HepG2 (cell line): ENCODE data around the gene COBL. TPM values are rescaled to one million over a fixed set of nuclear protein-coding genes. Genes with fewer than 3 reads are reported as not detected.

Source experiments
- ATAC-seq: fragments of 200-7000 bp; cut with Tn5 transposase; 3 replicates; pipeline ENCODE4 v1.9.1; 2020; ENCODE audit warnings: mild to moderate bottlenecking, moderate library complexity
- BruUV-seq: library from RNA; stranded (reverse); fragments of 400-500 nt; replicated peaks from 2 replicates; lab custom pipeline; 2021; lab: Mats Ljungman, UMichigan
- CTCF ChIA-PET: fragments of 300-600 bp; formaldehyde crosslinking; extraction: SDS; loops from one replicate; lab custom pipeline; 2021; ENCODE audit warnings: low total read pairs, inconsistent platforms, low intra/inter-chr PET ratio; lab: Yijun Ruan, JAX
- POLR2A ChIA-PET: fragments of 350-600 bp; sonication (Branson Sonifier 250); formaldehyde crosslinking; loops from one replicate; lab custom pipeline; 2020; ENCODE audit warnings: antibody characterized with exemption, inconsistent platforms; lab: Yijun Ruan, JAX
- DNase-seq: peaks from one replicate; pipeline ENCODE4 v3.0.0-alpha.2; 2015; ENCODE audit warnings: low spot score
- FAIRE-seq: peaks from 3 replicates; lab custom pipeline; 2011; peaks lifted over from hg19 to GRCh38; lab: Jason Lieb, UNC
- H2AFZ ChIP-seq: one replicate; pipeline ENCODE4 v1.6.1; 2011; ENCODE audit warnings: low read length, inconsistent platforms
- H3K27ac ChIP-seq: fragments of 300-600 bp; 3 replicates; pipeline ENCODE4 v1.8.0; 2011; ENCODE audit warnings: mixed run types, mild to moderate bottlenecking, mixed read lengths, low read length, inconsistent platforms; ENCODE audit not compliant: insufficient read depth; ENCODE audit errors: extremely low read length
- H3K27me3 ChIP-seq, 2 experiments: fragments of 200-600 bp in 1 of 2; 2 replicates in 1 of 2; 3 replicates in 1 of 2; pipeline versions ENCODE4 v1.6.0 to v1.8.0; 2011; ENCODE audit warnings: low read length in 2 of 2, mild to moderate bottlenecking in 2 of 2, moderate library complexity in 2 of 2, inconsistent platforms in 1 of 2; ENCODE audit not compliant: insufficient read depth in 2 of 2, control insufficient read depth in 1 of 2
- H3K36me3 ChIP-seq, 2 experiments: fragments of 200-600 bp in 1 of 2; replicated peaks in 1 of 2; 2 replicates in 1 of 2; 3 replicates in 1 of 2; pipeline versions ENCODE4 v1.5.1 to v1.8.0; 2011; ENCODE audit warnings: low read length in 2 of 2, inconsistent platforms in 1 of 2; ENCODE audit not compliant: insufficient read depth in 2 of 2, control insufficient read depth in 1 of 2
- H3K4me1 ChIP-seq: 2 replicates; pipeline ENCODE4 v1.5.1; 2012; ENCODE audit warnings: low read length, inconsistent platforms; ENCODE audit not compliant: insufficient read depth
- H3K4me2 ChIP-seq: 2 replicates; pipeline ENCODE4 v1.6.0; 2011; ENCODE audit warnings: low read depth, low read length, inconsistent platforms
- H3K4me3 ChIP-seq, 3 experiments: fragments of 200-600 bp in 1 of 3; sonication (generic), shearing (Covaris generic) in 1 of 3; replicated peaks in 1 of 3; 2 replicates each; pipeline ENCODE4 v1.5.1; 2011 to 2016; ENCODE audit warnings: low read length in 3 of 3, inconsistent platforms in 2 of 3, low read depth in 2 of 3, mild to moderate bottlenecking in 2 of 3, control low read depth in 1 of 3, mixed read lengths in 1 of 3; ENCODE audit not compliant: insufficient read depth in 1 of 3
- H3K79me2 ChIP-seq: one replicate; pipeline ENCODE4 v1.6.1; 2011; ENCODE audit warnings: low read length, inconsistent platforms; ENCODE audit not compliant: insufficient read depth
- H3K9ac ChIP-seq: 2 replicates; pipeline ENCODE4 v1.6.0; 2011; ENCODE audit warnings: mild to moderate bottlenecking, low read depth, low read length, inconsistent platforms; ENCODE audit not compliant: insufficient read depth
- H3K9me3 ChIP-seq: 2 replicates; pipeline ENCODE4 v1.5.1; 2012; ENCODE audit warnings: mild to moderate bottlenecking, low read length
- H4K20me1 ChIP-seq: 2 replicates; pipeline ENCODE4 v1.6.0; 2011; ENCODE audit warnings: inconsistent platforms, mild to moderate bottlenecking, low read length, moderate library complexity; ENCODE audit not compliant: insufficient read depth
- PHB2 ChIP-seq: fragments of 450-650 bp; IDR thresholded peaks from 2 replicates; pipeline ENCODE4 v1.6.1; 2018; ENCODE audit not compliant: partially characterized antibody
- ZC3H4 ChIP-seq: sonication (generic); formaldehyde crosslinking; IDR thresholded peaks from 2 replicates; pipeline ENCODE4 v1.4.0; 2020; ENCODE audit warnings: missing genetic modification reagents, borderline replicate concordance
- ZNF256 ChIP-seq: sonication (generic); formaldehyde crosslinking; conservative IDR thresholded peaks from 2 replicates; pipeline ENCODE4 v1.4.0; 2020; ENCODE audit warnings: missing genetic modification reagents
- ZNF430 ChIP-seq: sonication (generic); formaldehyde crosslinking; IDR thresholded peaks from 2 replicates; pipeline ENCODE4 v1.9.0; 2021; ENCODE audit warnings: mild to moderate bottlenecking, missing genetic modification reagents
- WGBS: methylation state at CpG from one replicate; pipeline ENCODE4 v1.1.6; 2017; ENCODE audit warnings: low lambda C conversion rate; 5-methylcytosine and 5-hydroxymethylcytosine counted together
- in situ Hi-C: cut with HindIII; loops from 2 replicates; pipeline ENCODE4 v1.10.0; 2017; ENCODE audit warnings: low pct_unique_long_range_greater_than_20kb; ENCODE audit not compliant: extremely low pct_ligation_motif_present
- intact Hi-C: fragments of 100-400 bp; cut with micrococcal nuclease; formaldehyde crosslinking; loops from one replicate; pipeline ENCODE4 v1.10.0; 2022; ENCODE audit not compliant: unreplicated experiment
- polyA plus RNA-seq, 8 experiments: library from polyadenylated mRNA; depleted of rRNA in 3 of 8; stranded (reverse) in 7 of 8; unstranded in 1 of 8; fragments of >200 nt; fragmentation: Illumina TruSeq in 4 of 8; extraction: Trizol in 4 of 8; gene quantifications; 2 replicates each; pipeline versions ENCODE4 v1.2.1 to v1.2.3, GENCODE V29; 2011 to 2016; ENCODE audit warnings: low read depth in 4 of 8, missing spikeins in 1 of 8, mixed read lengths in 1 of 8; ENCODE audit not compliant: insufficient read depth in 1 of 8
- total RNA-seq, 5 experiments: library from RNA; depleted of rRNA; stranded (reverse); fragments of >200 nt; fragmentation: Illumina TruSeq; extraction: Trizol; gene quantifications; 2 replicates each; pipeline ENCODE4 v1.2.3, GENCODE V29; 2016; ENCODE audit warnings: low read depth in 1 of 5
- TF ChIP-seq, protein P1 (sequence below): sonication (generic); formaldehyde crosslinking; IDR thresholded peaks from 2 replicates; pipeline ENCODE4 v1.5.1; 2020; ENCODE audit warnings: mild to moderate bottlenecking, missing genetic modification reagents, moderate library complexity
- TF ChIP-seq, protein P2 (sequence below): sonication (generic); formaldehyde crosslinking; IDR thresholded peaks from 2 replicates; pipeline ENCODE4 v1.4.0; 2020; ENCODE audit warnings: missing genetic modification reagents

COBL gene
- total and polyA plus RNA-seq, 2 of the 13 experiments (the other 11 are each of a cell fraction or from before 2014, with no cell fraction given): 3.8 to 4.9 TPM

GRCh38 chr7:51081270-51081890 is 235.2 kb downstream of the COBL start:
- Histone ChIP-seq H4K20me1 (no peaks in the 10 kb centered on the region), H3K4me1 (no peaks in the 10 kb centered on the region), H3K27ac (no peak overlapping the region), H3K4me2 (no peak overlapping the region), H3K9ac (no peak overlapping the region), H3K4me3 (no peak overlapping the region), H3K27me3 (no peaks in the 10 kb centered on the region), H3K9me3 (no peaks in the 10 kb centered on the region), H3K79me2 (no peaks in the 10 kb centered on the region), H2AFZ (no peak overlapping the region), H3K36me3 (peaks cover 0 to 24% of the 10 kb centered on the region in 2 experiments; a peak in 3 of 5 replicates)
- no peak for FAIRE-seq
- no peak for DNase-seq
- intact Hi-C loops: no loop called here
- ATAC-seq: no peak
- 83% methylated on average over 9 of the region's 11 CpGs for WGBS
- TF ChIP-seq ZNF256 (CRISPR knock-in tag) (no peak), ZNF430 (CRISPR knock-in tag) (no peak), PHB2 (no peak), ZC3H4 (no peak)
- TF ChIP-seq, protein P1, sequence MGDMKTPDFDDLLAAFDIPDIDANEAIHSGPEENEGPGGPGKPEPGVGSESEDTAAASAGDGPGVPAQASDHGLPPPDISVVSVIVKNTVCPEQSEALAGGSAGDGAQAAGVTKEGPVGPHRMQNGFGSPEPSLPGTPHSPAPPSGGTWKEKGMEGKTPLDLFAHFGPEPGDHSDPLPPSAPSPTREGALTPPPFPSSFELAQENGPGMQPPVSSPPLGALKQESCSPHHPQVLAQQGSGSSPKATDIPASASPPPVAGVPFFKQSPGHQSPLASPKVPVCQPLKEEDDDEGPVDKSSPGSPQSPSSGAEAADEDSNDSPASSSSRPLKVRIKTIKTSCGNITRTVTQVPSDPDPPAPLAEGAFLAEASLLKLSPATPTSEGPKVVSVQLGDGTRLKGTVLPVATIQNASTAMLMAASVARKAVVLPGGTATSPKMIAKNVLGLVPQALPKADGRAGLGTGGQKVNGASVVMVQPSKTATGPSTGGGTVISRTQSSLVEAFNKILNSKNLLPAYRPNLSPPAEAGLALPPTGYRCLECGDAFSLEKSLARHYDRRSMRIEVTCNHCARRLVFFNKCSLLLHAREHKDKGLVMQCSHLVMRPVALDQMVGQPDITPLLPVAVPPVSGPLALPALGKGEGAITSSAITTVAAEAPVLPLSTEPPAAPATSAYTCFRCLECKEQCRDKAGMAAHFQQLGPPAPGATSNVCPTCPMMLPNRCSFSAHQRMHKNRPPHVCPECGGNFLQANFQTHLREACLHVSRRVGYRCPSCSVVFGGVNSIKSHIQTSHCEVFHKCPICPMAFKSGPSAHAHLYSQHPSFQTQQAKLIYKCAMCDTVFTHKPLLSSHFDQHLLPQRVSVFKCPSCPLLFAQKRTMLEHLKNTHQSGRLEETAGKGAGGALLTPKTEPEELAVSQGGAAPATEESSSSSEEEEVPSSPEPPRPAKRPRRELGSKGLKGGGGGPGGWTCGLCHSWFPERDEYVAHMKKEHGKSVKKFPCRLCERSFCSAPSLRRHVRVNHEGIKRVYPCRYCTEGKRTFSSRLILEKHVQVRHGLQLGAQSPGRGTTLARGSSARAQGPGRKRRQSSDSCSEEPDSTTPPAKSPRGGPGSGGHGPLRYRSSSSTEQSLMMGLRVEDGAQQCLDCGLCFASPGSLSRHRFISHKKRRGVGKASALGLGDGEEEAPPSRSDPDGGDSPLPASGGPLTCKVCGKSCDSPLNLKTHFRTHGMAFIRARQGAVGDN (CRISPR knock-in tag): no peak
- TF ChIP-seq, protein P2, sequence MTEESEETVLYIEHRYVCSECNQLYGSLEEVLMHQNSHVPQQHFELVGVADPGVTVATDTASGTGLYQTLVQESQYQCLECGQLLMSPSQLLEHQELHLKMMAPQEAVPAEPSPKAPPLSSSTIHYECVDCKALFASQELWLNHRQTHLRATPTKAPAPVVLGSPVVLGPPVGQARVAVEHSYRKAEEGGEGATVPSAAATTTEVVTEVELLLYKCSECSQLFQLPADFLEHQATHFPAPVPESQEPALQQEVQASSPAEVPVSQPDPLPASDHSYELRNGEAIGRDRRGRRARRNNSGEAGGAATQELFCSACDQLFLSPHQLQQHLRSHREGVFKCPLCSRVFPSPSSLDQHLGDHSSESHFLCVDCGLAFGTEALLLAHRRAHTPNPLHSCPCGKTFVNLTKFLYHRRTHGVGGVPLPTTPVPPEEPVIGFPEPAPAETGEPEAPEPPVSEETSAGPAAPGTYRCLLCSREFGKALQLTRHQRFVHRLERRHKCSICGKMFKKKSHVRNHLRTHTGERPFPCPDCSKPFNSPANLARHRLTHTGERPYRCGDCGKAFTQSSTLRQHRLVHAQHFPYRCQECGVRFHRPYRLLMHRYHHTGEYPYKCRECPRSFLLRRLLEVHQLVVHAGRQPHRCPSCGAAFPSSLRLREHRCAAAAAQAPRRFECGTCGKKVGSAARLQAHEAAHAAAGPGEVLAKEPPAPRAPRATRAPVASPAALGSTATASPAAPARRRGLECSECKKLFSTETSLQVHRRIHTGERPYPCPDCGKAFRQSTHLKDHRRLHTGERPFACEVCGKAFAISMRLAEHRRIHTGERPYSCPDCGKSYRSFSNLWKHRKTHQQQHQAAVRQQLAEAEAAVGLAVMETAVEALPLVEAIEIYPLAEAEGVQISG (CRISPR knock-in tag): no peak
- in situ Hi-C loops: no loop called here
- no TSS peak for BruUV-seq
- ChIA-PET CTCF (no interaction called here), POLR2A (no interaction called here)
